GM21381 (cell line): ENCODE data around the gene CNPY3.
"Not testable (repeated sequence)": the region's sequence is repeated elsewhere in the genome, so short reads cannot be mapped to it uniquely, and the experiment has no call there.

Experiments used
- ATAC-seq: cut with Tn5 transposase; IDR thresholded peaks from one replicate; pipeline ENCODE4 v1.9.1; 2021; ENCODE audit warnings: mild to moderate bottlenecking, moderate library complexity; ENCODE audit not compliant: unreplicated experiment

The CNPY3 gene

GRCh38 chr6:42928986-42929820 lies at the start of gene CNPY3:
Gene CNPY3 (plus strand): TSS chr6:42929480. CDS start chr6:42929571, 91 bp downstream.
- ATAC-seq, result peak; percentile 70

- not testable (repeated sequence) for ATAC-seq
Measured at GRCh38 chr6:42880240-42880817, 49.0 kb upstream of the CNPY3 start.

GRCh38 chr6:42880871-42881270 lies 48.4 kb upstream of the CNPY3 start:
- ATAC-seq, result not testable (repeated sequence)

- no peak for ATAC-seq
Measured at GRCh38 chr6:42885702-42886101, 43.6 kb upstream of the CNPY3 start.

- not testable (repeated sequence) for ATAC-seq
Measured at GRCh38 chr6:42888201-42888600, 41.1 kb upstream of the CNPY3 start.

GRCh38 chr6:42889815-42890214 lies 39.5 kb upstream of the CNPY3 start:
- ATAC-seq, result no peak

- ATAC-seq, result peak; percentile 89
Measured at GRCh38 chr6:42890311-42891198, 38.7 kb upstream of the CNPY3 start.

- no peak for ATAC-seq
Measured at GRCh38 chr6:42891199-42891722, 38.0 kb upstream of the CNPY3 start.

GRCh38 chr6:42894041-42894828 lies 35.0 kb upstream of the CNPY3 start:
- ATAC-seq, result not testable (repeated sequence)

GRCh38 chr6:42896178-42896719 lies 33.0 kb upstream of the CNPY3 start:
- no peak for ATAC-seq

- ATAC-seq, result no peak
Measured at GRCh38 chr6:42898891-42899361, 30.4 kb upstream of the CNPY3 start.

GRCh38 chr6:42899871-42900270 lies 29.4 kb upstream of the CNPY3 start:
- no peak for ATAC-seq

- peak; percentile 69 for ATAC-seq
Measured at GRCh38 chr6:42901538-42901957, 27.7 kb upstream of the CNPY3 start.

GRCh38 chr6:42902429-42903263 lies 26.6 kb upstream of the CNPY3 start:
- ATAC-seq, result not testable (repeated sequence)

GRCh38 chr6:42904467-42904866 lies 24.8 kb upstream of the CNPY3 start:
- no peak for ATAC-seq

GRCh38 chr6:42907336-42907735 lies 21.9 kb upstream of the CNPY3 start:
- no peak for ATAC-seq

GRCh38 chr6:42909835-42910234 lies 19.4 kb upstream of the CNPY3 start:
- ATAC-seq, result no peak

GRCh38 chr6:42911171-42912021 lies 17.9 kb upstream of the CNPY3 start:
- no peak for ATAC-seq
